PC-3 (cell line): ENCODE data around the gene SNRPF. TPM values are rescaled to one million over a fixed set of nuclear protein-coding genes. Genes with fewer than 3 reads are reported as not detected.

Source experiments
- ATAC-seq: fragments of 200-7000 bp; cut with Tn5 transposase; 2 replicates; pipeline ENCODE4 v1.9.1; 2020; ENCODE audit warnings: mild to moderate bottlenecking, moderate library complexity
- BruUV-seq: library from RNA; stranded (reverse); fragments of 400-500 nt; replicated peaks from 2 replicates; lab custom pipeline; 2021; lab: Mats Ljungman, UMichigan
- CTCF ChIA-PET: fragments of 300-600 bp; sonication (Branson Sonifier 250); formaldehyde crosslinking; loops from one replicate; lab custom pipeline; 2022; ENCODE audit warnings: antibody characterized with exemption; lab: Charles Lee
- POLR2A ChIA-PET: fragments of 300-600 bp; sonication (Branson Sonifier 250); formaldehyde crosslinking; loops from one replicate; lab custom pipeline; 2022; ENCODE audit warnings: antibody characterized with exemption; ENCODE audit not compliant: unreplicated experiment; lab: Charles Lee
- DNase-seq: peaks from one replicate; pipeline ENCODE4 v3.0.0-alpha.2; 2015
- H2AFZ ChIP-seq: fragments of 300-600 bp; sonication (generic); 2 replicates; pipeline ENCODE4 v1.6.0; 2016; ENCODE audit warnings: antibody characterized with exemption, low read length
- H3F3A ChIP-seq: fragments of 300-600 bp; sonication (generic); one replicate; pipeline ENCODE4 v1.6.0; 2017; ENCODE audit warnings: antibody characterized with exemption, low read length, control low read depth, mild to moderate bottlenecking; ENCODE audit not compliant: unreplicated experiment
- H3K27ac ChIP-seq: fragments of 300-600 bp; sonication (generic); 2 replicates; pipeline ENCODE4 v1.5.1; 2016; ENCODE audit warnings: mild to moderate bottlenecking, low read length
- H3K27me3 ChIP-seq: fragments of 300-600 bp; sonication (generic); 2 replicates; pipeline ENCODE4 v1.6.1; 2016; ENCODE audit warnings: low read length, mixed read lengths
- H3K36me3 ChIP-seq: fragments of 300-600 bp; sonication (generic); 2 replicates; pipeline ENCODE4 v1.6.1; 2016; ENCODE audit warnings: low read depth, mixed run types, low read length, mixed read lengths
- H3K4me1 ChIP-seq: fragments of 300-600 bp; sonication (generic); 2 replicates; pipeline ENCODE4 v1.5.1; 2016; ENCODE audit warnings: low read length; ENCODE audit not compliant: insufficient read depth
- H3K4me2 ChIP-seq: fragments of 300-600 bp; sonication (generic); 2 replicates; pipeline ENCODE4 v1.6.0; 2016; ENCODE audit warnings: low read length
- H3K4me3 ChIP-seq: fragments of 300-600 bp; sonication (generic); 2 replicates; pipeline ENCODE4 v1.5.1; 2016; ENCODE audit warnings: mild to moderate bottlenecking, low read length, mixed read lengths
- H3K79me2 ChIP-seq: fragments of 300-600 bp; sonication (generic); 2 replicates; pipeline ENCODE4 v1.6.1; 2017; ENCODE audit warnings: low read length, mixed read lengths
- H3K9ac ChIP-seq: fragments of 300-600 bp; sonication (generic); 2 replicates; pipeline ENCODE4 v1.6.0; 2016; ENCODE audit warnings: mild to moderate bottlenecking, low read length
- H3K9me2 ChIP-seq: fragments of 300-600 bp; sonication (generic); replicated peaks from 2 replicates; pipeline ENCODE4 v1.6.1; 2016; ENCODE audit warnings: mixed run types, low read length, mixed read lengths
- H3K9me3 ChIP-seq: fragments of 300-600 bp; sonication (generic); 2 replicates; pipeline ENCODE4 v1.6.1; 2016; ENCODE audit warnings: low read length, mixed read lengths
- H4K20me1 ChIP-seq: fragments of 300-600 bp; sonication (generic); 2 replicates; pipeline ENCODE4 v1.6.1; 2016; ENCODE audit warnings: low read length, mixed read lengths
- EZH2 ChIP-seq: fragments of 300-600 bp; sonication (generic); IDR thresholded peaks from one replicate; pipeline ENCODE4 v1.6.1; 2017; ENCODE audit warnings: antibody characterized with exemption, mild to moderate bottlenecking, low read length; ENCODE audit not compliant: unreplicated experiment
- EZH2phosphoT487 ChIP-seq: fragments of 300-600 bp; sonication (generic); IDR thresholded peaks from 2 replicates; pipeline ENCODE4 v1.6.1; 2018; ENCODE audit warnings: mild to moderate bottlenecking, antibody characterized with exemption, low read length, borderline replicate concordance
- intact Hi-C: fragments of 100-400 bp; cut with micrococcal nuclease; formaldehyde crosslinking; loops from 2 replicates; pipeline ENCODE4 v1.9.0; 2023
- total RNA-seq: library from RNA; depleted of rRNA; stranded (reverse); fragments of >200 nt; gene quantifications from 2 replicates; pipeline ENCODE4 v1.2.3, GENCODE V29; 2014
- TF ChIP-seq, protein P1 (sequence below): fragments of 300-600 bp; sonication (generic); conservative IDR thresholded peaks from 2 replicates; pipeline ENCODE4 v1.5.1; 2017; ENCODE audit warnings: antibody characterized with exemption, low read depth, mild to moderate bottlenecking, low read length

Gene SNRPF
- total RNA-seq, 1 experiment from 2014 or later, result 47.4 TPM

DNA sequence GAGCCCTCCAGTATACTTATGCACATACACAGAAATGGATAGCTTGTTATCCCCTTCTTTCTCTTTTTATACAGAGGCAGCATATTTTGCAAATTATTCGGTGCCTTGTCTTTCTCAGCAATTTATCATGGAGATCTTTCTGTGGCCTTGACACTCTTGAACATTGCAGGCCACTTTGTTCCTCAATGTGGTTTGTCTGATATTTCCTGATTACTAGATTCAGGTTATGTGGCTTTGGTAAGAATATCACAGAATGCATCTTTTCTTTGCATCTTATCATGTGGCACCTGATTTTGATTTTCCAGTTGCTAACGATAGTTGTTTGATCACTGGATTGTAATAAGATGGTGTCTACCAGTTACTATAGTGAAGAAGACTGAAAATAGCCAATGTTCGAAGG, 7.1 kb upstream of the SNRPF start:
- TF ChIP-seq EZH2, result no peak
- TF ChIP-seq, protein P1, sequence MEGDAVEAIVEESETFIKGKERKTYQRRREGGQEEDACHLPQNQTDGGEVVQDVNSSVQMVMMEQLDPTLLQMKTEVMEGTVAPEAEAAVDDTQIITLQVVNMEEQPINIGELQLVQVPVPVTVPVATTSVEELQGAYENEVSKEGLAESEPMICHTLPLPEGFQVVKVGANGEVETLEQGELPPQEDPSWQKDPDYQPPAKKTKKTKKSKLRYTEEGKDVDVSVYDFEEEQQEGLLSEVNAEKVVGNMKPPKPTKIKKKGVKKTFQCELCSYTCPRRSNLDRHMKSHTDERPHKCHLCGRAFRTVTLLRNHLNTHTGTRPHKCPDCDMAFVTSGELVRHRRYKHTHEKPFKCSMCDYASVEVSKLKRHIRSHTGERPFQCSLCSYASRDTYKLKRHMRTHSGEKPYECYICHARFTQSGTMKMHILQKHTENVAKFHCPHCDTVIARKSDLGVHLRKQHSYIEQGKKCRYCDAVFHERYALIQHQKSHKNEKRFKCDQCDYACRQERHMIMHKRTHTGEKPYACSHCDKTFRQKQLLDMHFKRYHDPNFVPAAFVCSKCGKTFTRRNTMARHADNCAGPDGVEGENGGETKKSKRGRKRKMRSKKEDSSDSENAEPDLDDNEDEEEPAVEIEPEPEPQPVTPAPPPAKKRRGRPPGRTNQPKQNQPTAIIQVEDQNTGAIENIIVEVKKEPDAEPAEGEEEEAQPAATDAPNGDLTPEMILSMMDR, result no peak
- no peak for TF ChIP-seq EZH2phosphoT487
- no peaks in the 10 kb centered on the region for H3K36me3 ChIP-seq
- no peak overlapping the region for H3K27ac ChIP-seq
- H3F3A ChIP-seq, result no peaks in the 10 kb centered on the region
- H3K79me2 ChIP-seq, result no peaks in the 10 kb centered on the region
- BruUV-seq, result no TSS peak
- ChIA-PET CTCF (no interaction called here), POLR2A (no interaction called here)
- intact Hi-C loops, result no loop called here
- H3K4me1 ChIP-seq, result no peaks in the 10 kb centered on the region
- H3K27me3 ChIP-seq, result no peaks in the 10 kb centered on the region
- no peak for DNase-seq
- no peak overlapping the region for H2AFZ ChIP-seq
- H3K4me3 ChIP-seq, result no peak overlapping the region
- no peaks in the 10 kb centered on the region for H3K9me3 ChIP-seq
- ATAC-seq, result no peak
- no peak overlapping the region for H3K9ac ChIP-seq
- H4K20me1 ChIP-seq, result no peaks in the 10 kb centered on the region
- H3K4me2 ChIP-seq, result no peak overlapping the region
- H3K9me2 ChIP-seq, result no peaks in the 10 kb centered on the region

DNA sequence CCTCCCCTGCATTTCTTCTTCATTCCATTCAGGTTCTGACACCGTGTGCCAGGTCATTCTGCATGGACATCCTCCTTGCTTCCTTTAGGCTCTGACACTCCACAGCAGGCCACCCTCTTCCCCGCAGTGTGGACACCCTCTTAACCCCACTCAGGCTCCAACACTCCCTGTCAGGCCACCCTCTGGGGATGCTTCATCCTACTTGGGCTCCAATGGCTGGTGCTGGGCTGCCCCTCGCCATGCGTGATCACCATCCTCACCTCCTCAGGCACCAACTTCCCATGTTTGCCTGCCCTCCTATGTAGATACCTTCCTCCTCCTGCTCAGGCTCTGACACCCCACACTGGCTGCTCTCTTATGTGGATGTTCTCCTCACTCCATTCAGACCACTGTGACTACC, 6.6 kb upstream of the SNRPF start:
- H3K4me3 ChIP-seq, result no peak overlapping the region
- no peak overlapping the region for H3K27ac ChIP-seq
- no peak overlapping the region for H3K4me2 ChIP-seq
- BruUV-seq, result no TSS peak
- no peaks in the 10 kb centered on the region for H3K36me3 ChIP-seq
- TF ChIP-seq EZH2phosphoT487 (no peak), EZH2 (no peak)
- TF ChIP-seq, protein P1, result no peak
- no peak overlapping the region for H3K9ac ChIP-seq
- H3K4me1 ChIP-seq, result no peaks in the 10 kb centered on the region
- H3K9me2 ChIP-seq, result no peaks in the 10 kb centered on the region
- no peaks in the 10 kb centered on the region for H3K9me3 ChIP-seq
- H2AFZ ChIP-seq, result no peak overlapping the region
- H3K79me2 ChIP-seq, result no peaks in the 10 kb centered on the region
- intact Hi-C loops, result no loop called here
- CTCF ChIA-PET, result no interaction called here
- POLR2A ChIA-PET, result no interaction called here
- H4K20me1 ChIP-seq, result no peaks in the 10 kb centered on the region
- no peaks in the 10 kb centered on the region for H3K27me3 ChIP-seq
- DNase-seq (no peak), ATAC-seq (no peak)
- H3F3A ChIP-seq, result no peaks in the 10 kb centered on the region

GRCh38 chr12:95857156-95857555, 1.6 kb upstream of the SNRPF start:
- Histone ChIP-seq H3K36me3 (peaks cover 15% of the 10 kb centered on the region), H2AFZ (no peak overlapping the region), H3K4me2 (no peak overlapping the region), H3K9me2 (no peaks in the 10 kb centered on the region), H3K79me2 (peaks cover 34% of the 10 kb centered on the region), H3K4me3 (no peak overlapping the region), H3F3A (no peaks in the 10 kb centered on the region), H3K27me3 (no peaks in the 10 kb centered on the region), H3K9ac (no peak overlapping the region), H3K4me1 (peaks cover 18% of the 10 kb centered on the region), H3K9me3 (no peaks in the 10 kb centered on the region), H4K20me1 (peaks cover 21% of the 10 kb centered on the region), H3K27ac (no peak overlapping the region)
- TF ChIP-seq, protein P1, result no peak
- TF ChIP-seq EZH2 (no peak), EZH2phosphoT487 (no peak)
- BruUV-seq, result no TSS peak
- CTCF ChIA-PET, result no interaction called here
- intact Hi-C loops, result no loop called here
- POLR2A ChIA-PET, result interaction anchor here (0.7 kb wide), 1 partner anchor 498 kb away, joined by 5 read pairs; no protein-coding TSS in a partner anchor
- ATAC-seq (no peak), DNase-seq (no peak)
